ENCODE results near the gene FOXO3. TPM values are rescaled to one million over a fixed set of nuclear protein-coding genes. Genes with fewer than 3 reads are reported as not detected.

Gene FOXO3
- total and polyA plus RNA-seq, 2 donors from 2014 or later = 9.4 to 76.1 TPM

GRCh38 chr6:108669673-108670072 lies 109.0 kb downstream of the FOXO3 start:
- Histone ChIP-seq H3K9ac (ENCODE audit: low read length in 3 of 3) (no peak overlapping the region), H3K9me3 (ENCODE audit: control insufficient read depth in 2 of 3, insufficient read depth in 1 of 3, low read length in 3 of 3) (no peaks in the 10 kb centered on the region), H3K27ac (ENCODE audit: low read depth in 2 of 2, low read length in 2 of 2) (no peak overlapping the region), H3K36me3 (ENCODE audit: control insufficient read depth in 2 of 3, insufficient read depth in 3 of 3, low read length in 3 of 3) (peaks cover 0 to 10% (median 2%) of the 10 kb centered on the region in 3 donors), H3K27me3 (ENCODE audit: control insufficient read depth, insufficient read depth, low read length) (no peaks in the 10 kb centered on the region), H3K4me3 (ENCODE audit: low read length in 3 of 3) (no peak overlapping the region), H3K4me1 (ENCODE audit: control insufficient read depth in 2 of 3, insufficient read depth in 2 of 3, low read depth in 1 of 3, low read length in 3 of 3) (peaks cover 2 to 37% (median 24%) of the 10 kb centered on the region in 3 donors)
- no peak for TF ChIP-seq CTCF (IDR thresholded peaks at IDR 0.05; ENCODE audit: borderline replicate concordance, extremely low read depth, insufficient read depth)
- no peak for DNase-seq
- no peak for FAIRE-seq
- intact Hi-C loops (cut with DNase I) = no loop called here

- no peak overlapping the region for H3K4me3 ChIP-seq (ENCODE audit: low read length in 3 of 3)
- H3K27me3 ChIP-seq (ENCODE audit: control insufficient read depth, insufficient read depth, low read length) = no peaks in the 10 kb centered on the region
- H3K4me1 ChIP-seq (ENCODE audit: control insufficient read depth in 2 of 3, insufficient read depth in 2 of 3, low read depth in 1 of 3, low read length in 3 of 3) = peaks cover 2 to 37% (median 28%) of the 10 kb centered on the region in 3 donors
- intact Hi-C loops (cut with DNase I) = no loop called here
- no peak overlapping the region for H3K9ac ChIP-seq (ENCODE audit: low read length in 3 of 3)
- no peaks in the 10 kb centered on the region for H3K9me3 ChIP-seq (ENCODE audit: control insufficient read depth in 2 of 3, insufficient read depth in 1 of 3, low read length in 3 of 3)
- H3K36me3 ChIP-seq (ENCODE audit: control insufficient read depth in 2 of 3, insufficient read depth in 3 of 3, low read length in 3 of 3) = peaks cover 0 to 5% (median 2%) of the 10 kb centered on the region in 3 donors
- FAIRE-seq = no peak
- no peak for TF ChIP-seq CTCF (IDR thresholded peaks at IDR 0.05; ENCODE audit: borderline replicate concordance, extremely low read depth, insufficient read depth)
- H3K27ac ChIP-seq (ENCODE audit: low read depth in 2 of 2, low read length in 2 of 2) = no peak overlapping the region
- DNase-seq = no peak
Measured at GRCh38 chr6:108671175-108671574, 110.5 kb downstream of the FOXO3 start.

- Histone ChIP-seq H3K9ac (ENCODE audit: low read length in 3 of 3) (no peak overlapping the region), H3K4me1 (ENCODE audit: control insufficient read depth in 2 of 3, insufficient read depth in 2 of 3, low read depth in 1 of 3, low read length in 3 of 3) (peaks cover 2 to 37% (median 27%) of the 10 kb centered on the region in 3 donors), H3K36me3 (ENCODE audit: control insufficient read depth in 2 of 3, insufficient read depth in 3 of 3, low read length in 3 of 3) (peaks cover 0 to 5% (median 2%) of the 10 kb centered on the region in 3 donors), H3K27me3 (ENCODE audit: control insufficient read depth, insufficient read depth, low read length) (no peaks in the 10 kb centered on the region), H3K4me3 (ENCODE audit: low read length in 3 of 3) (no peak overlapping the region), H3K27ac (ENCODE audit: low read depth in 2 of 2, low read length in 2 of 2) (no peak overlapping the region), H3K9me3 (ENCODE audit: control insufficient read depth in 2 of 3, insufficient read depth in 1 of 3, low read length in 3 of 3) (no peaks in the 10 kb centered on the region)
- DNase-seq (peak in 1 of 5 donors; percentile 40), FAIRE-seq (no peak)
- TF ChIP-seq CTCF (IDR thresholded peaks at IDR 0.05; ENCODE audit: borderline replicate concordance, extremely low read depth, insufficient read depth) = no peak
- intact Hi-C loops (cut with DNase I) = no loop called here
Measured at GRCh38 chr6:108671790-108672189, 111.1 kb downstream of the FOXO3 start.

- FAIRE-seq = no peak
- H3K36me3 ChIP-seq (ENCODE audit: control insufficient read depth in 2 of 3, insufficient read depth in 3 of 3, low read length in 3 of 3) = peaks cover 0 to 5% (median 2%) of the 10 kb centered on the region in 3 donors
- H3K9ac ChIP-seq (ENCODE audit: low read length in 3 of 3) = no peak overlapping the region
- no peak for DNase-seq
- H3K4me3 ChIP-seq (ENCODE audit: low read length in 3 of 3) = no peak overlapping the region
- no peaks in the 10 kb centered on the region for H3K9me3 ChIP-seq (ENCODE audit: control insufficient read depth in 2 of 3, insufficient read depth in 1 of 3, low read length in 3 of 3)
- no peaks in the 10 kb centered on the region for H3K27me3 ChIP-seq (ENCODE audit: control insufficient read depth, insufficient read depth, low read length)
- H3K4me1 ChIP-seq (ENCODE audit: control insufficient read depth in 2 of 3, insufficient read depth in 2 of 3, low read depth in 1 of 3, low read length in 3 of 3) = peaks cover 2 to 35% (median 31%) of the 10 kb centered on the region in 3 donors
- no peak for TF ChIP-seq CTCF (IDR thresholded peaks at IDR 0.05; ENCODE audit: borderline replicate concordance, extremely low read depth, insufficient read depth)
- intact Hi-C loops (cut with DNase I) = no loop called here
- no peak overlapping the region for H3K27ac ChIP-seq (ENCODE audit: low read depth in 2 of 2, low read length in 2 of 2)
Measured at GRCh38 chr6:108672641-108673040, 111.9 kb downstream of the FOXO3 start.
